CD4-positive, alpha-beta memory T cell (primary cell): ENCODE results near the gene CNR2. TPM values are rescaled to one million over a fixed set of nuclear protein-coding genes. Genes with fewer than 3 reads are reported as not detected.
"Not testable (repeated sequence)": the region's sequence is repeated elsewhere in the genome, so short reads cannot be mapped to it uniquely, and the experiment has no call there.

ENCODE experiments used
- CTCF ChIA-PET: fragments of 350-600 bp; sonication (Branson Sonifier 250); formaldehyde crosslinking; loops from one replicate; lab custom pipeline; 2021; ENCODE audit warnings: inconsistent platforms; ENCODE audit not compliant: partially characterized antibody; lab: Charles Lee
- POLR2A ChIA-PET: fragments of 350-600 bp; sonication (Branson Sonifier 250); formaldehyde crosslinking; loops from one replicate; lab custom pipeline; 2021; ENCODE audit not compliant: partially characterized antibody; lab: Charles Lee
- DNase-seq, 5 donors: peaks; one replicate each; pipeline versions ENCODE4 v3.0.0 to v3.0.0-alpha.2; 2020 to 2022; ENCODE audit warnings: mixed read lengths in 1 of 5
- H3K27ac ChIP-seq: one replicate; pipeline ENCODE4 v1.7.0; 2013; ENCODE audit warnings: low read depth, low read length
- H3K27me3 ChIP-seq: 2 replicates; pipeline ENCODE4 v1.7.0; 2013; ENCODE audit warnings: mild to moderate bottlenecking, low read length, moderate library complexity; ENCODE audit not compliant: insufficient read depth
- H3K36me3 ChIP-seq: 2 replicates; pipeline ENCODE4 v1.7.0; 2013; ENCODE audit warnings: mild to moderate bottlenecking, low read length, moderate library complexity; ENCODE audit not compliant: insufficient read depth
- H3K4me1 ChIP-seq: 2 replicates; pipeline ENCODE4 v1.7.0; 2013; ENCODE audit warnings: mild to moderate bottlenecking, low read length, moderate library complexity; ENCODE audit not compliant: insufficient read depth
- H3K4me3 ChIP-seq, 2 donors: one replicate each; pipeline ENCODE4 v1.7.0; 2013; ENCODE audit warnings: low read length in 2 of 2, mild to moderate bottlenecking in 1 of 2
- H3K9me3 ChIP-seq, 2 donors: one replicate each; pipeline ENCODE4 v1.7.0; 2013; ENCODE audit warnings: low read length in 2 of 2, control low read depth in 1 of 2; ENCODE audit not compliant: control insufficient read depth in 1 of 2
- H3K27ac Mint-ChIP-seq, 7 donors: one replicate each; pipeline ENCODE4 v1.8.0; 2020 to 2021; ENCODE audit warnings: mixed read lengths in 7 of 7, mild to moderate bottlenecking in 6 of 7, inconsistent platforms in 3 of 7, moderate library complexity in 3 of 7
- H3K27me3 Mint-ChIP-seq, 2 donors: one replicate each; pipeline ENCODE4 v1.8.0; 2020 to 2021; ENCODE audit warnings: mixed read lengths in 2 of 2
- H3K36me3 Mint-ChIP-seq, 2 donors: one replicate each; pipeline ENCODE4 v1.8.0; 2020 to 2021; ENCODE audit warnings: mixed read lengths in 2 of 2, inconsistent platforms in 1 of 2, mild to moderate bottlenecking in 1 of 2
- H3K4me1 Mint-ChIP-seq, 4 donors: one replicate each; pipeline ENCODE4 v1.8.0; 2020 to 2021; ENCODE audit warnings: mixed read lengths in 4 of 4, mild to moderate bottlenecking in 1 of 4
- H3K4me3 Mint-ChIP-seq, 8 donors: one replicate each; pipeline ENCODE4 v1.8.0; 2020 to 2021; ENCODE audit warnings: mixed read lengths in 8 of 8, mild to moderate bottlenecking in 7 of 8, moderate library complexity in 6 of 8, inconsistent platforms in 3 of 8
- H3K9me3 Mint-ChIP-seq, 8 donors: one replicate each; pipeline ENCODE4 v1.8.0; 2020 to 2021; ENCODE audit warnings: mixed read lengths in 8 of 8, mild to moderate bottlenecking in 5 of 8, inconsistent platforms in 3 of 8, moderate library complexity in 1 of 8
- intact Hi-C: fragments of 100-400 bp; cut with micrococcal nuclease; formaldehyde crosslinking; loops from one replicate; pipeline ENCODE4 v1.15.1; 2023
- polyA plus RNA-seq, 2 donors: library from polyadenylated mRNA; unstranded; fragments of 300-500 nt; fragmentation: Illumina TruSeq; gene quantifications; one replicate each; pipeline ENCODE4 v1.2.3, GENCODE V29; 2021
- total RNA-seq, 2 experiments: library from RNA; stranded (reverse); gene quantifications; one replicate each; pipeline ENCODE4 v1.2.3, GENCODE V29; 2021

The CNR2 gene
- total and polyA plus RNA-seq, 4 experiments from 2014 or later = 0.36 TPM; not detected in 3

DNA sequence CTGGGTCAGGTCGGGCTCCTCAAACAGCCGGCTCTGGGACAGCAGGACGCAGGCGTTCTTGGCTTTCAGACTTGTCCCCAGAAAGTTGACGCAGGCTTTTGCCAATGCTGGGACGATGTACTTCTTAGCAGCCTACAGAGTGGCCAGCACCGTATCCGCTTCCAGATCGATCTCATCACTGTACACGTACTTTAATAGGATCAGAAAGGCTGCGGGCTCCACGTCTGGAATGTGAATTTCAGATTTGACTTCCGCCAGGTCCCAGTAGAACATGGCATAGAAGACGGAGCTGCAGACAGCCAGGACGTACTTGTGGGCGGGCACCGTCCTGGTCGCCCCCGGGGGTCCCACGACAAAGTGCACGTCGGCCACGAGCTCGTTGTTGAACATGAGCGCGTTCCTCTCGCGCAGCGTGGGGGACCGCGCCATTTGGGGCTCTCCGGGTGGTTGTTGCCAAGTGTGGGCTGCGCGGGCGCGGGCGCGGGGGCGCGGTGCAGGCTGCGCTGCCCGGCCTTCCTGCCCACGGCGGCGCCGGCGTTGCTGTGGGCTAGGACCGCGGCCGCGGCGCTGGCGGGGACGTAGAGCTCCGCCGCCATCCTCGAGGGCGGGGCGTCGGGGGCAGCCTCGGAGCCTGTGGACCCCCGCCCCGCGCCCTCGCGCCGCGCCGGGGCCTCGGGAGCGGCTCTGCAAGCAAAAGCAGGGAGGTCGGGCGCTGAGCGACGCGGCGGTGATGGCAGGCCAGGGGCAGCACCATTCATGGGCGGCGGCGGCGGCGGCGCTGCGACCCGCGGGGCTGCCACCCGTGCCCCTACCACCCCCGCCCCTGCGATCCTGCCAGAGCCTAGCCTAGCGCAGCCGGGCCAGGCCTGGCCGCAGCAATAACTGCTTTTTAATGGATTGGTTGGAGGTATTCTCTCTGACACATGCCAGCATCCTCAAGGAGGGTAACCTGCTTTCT, 10.6 kb downstream of the CNR2 start:
- no peaks in the 10 kb centered on the region for H3K27me3 ChIP-seq
- Mint-ChIP-seq H3K4me3 (no peak overlapping the region), H3K9me3 (no peaks in the 10 kb centered on the region), H3K4me1 (peaks cover 0 to 4% (median 2%) of the 10 kb centered on the region in 4 donors), H3K27ac (no peak overlapping the region), H3K36me3 (no peaks in the 10 kb centered on the region), H3K27me3 (peaks cover 20 to 24% of the 10 kb centered on the region in 2 donors)
- H3K9me3 ChIP-seq = no peaks in the 10 kb centered on the region
- POLR2A ChIA-PET = no interaction called here
- no peak overlapping the region for H3K4me3 ChIP-seq
- H3K36me3 ChIP-seq = no peaks in the 10 kb centered on the region
- H3K27ac ChIP-seq = no peak overlapping the region
- no peak for DNase-seq
- CTCF ChIA-PET = no interaction called here
- H3K4me1 ChIP-seq = no peaks in the 10 kb centered on the region
- intact Hi-C loops = no loop called here

DNA sequence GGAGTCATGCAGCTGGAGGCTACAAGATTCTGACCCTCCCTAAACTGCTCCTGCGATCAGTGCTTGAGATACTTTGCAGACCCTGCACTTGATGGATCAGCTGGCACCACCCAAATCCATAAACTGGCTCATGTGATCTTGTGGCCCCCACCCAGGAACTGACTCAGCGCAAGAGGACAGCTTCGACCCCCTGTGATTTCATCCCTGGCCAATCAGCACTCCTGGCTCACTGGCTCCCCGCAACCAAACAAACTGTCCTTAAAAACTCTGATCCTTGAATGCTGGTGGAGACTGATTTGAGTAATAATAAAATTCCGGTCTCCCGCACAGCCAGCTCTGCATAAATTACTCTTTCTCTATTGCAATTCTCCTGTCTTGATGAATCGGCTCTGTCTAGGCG, 13.1 kb downstream of the CNR2 start:
- H3K36me3 Mint-ChIP-seq, H3K4me3 ChIP-seq, H3K27ac ChIP-seq, CTCF ChIA-PET, H3K4me1 ChIP-seq, H3K27ac Mint-ChIP-seq, H3K36me3 ChIP-seq, H3K9me3 Mint-ChIP-seq, H3K9me3 ChIP-seq, H3K27me3 ChIP-seq, POLR2A ChIA-PET, DNase-seq, intact Hi-C loops, H3K4me3 Mint-ChIP-seq: not testable (repeated sequence)
- peaks cover 12 to 24% of the 10 kb centered on the region in 2 donors for H3K27me3 Mint-ChIP-seq
- H3K4me1 Mint-ChIP-seq = peaks cover 7 to 21% (median 12%) of the 10 kb centered on the region in 4 donors

DNA sequence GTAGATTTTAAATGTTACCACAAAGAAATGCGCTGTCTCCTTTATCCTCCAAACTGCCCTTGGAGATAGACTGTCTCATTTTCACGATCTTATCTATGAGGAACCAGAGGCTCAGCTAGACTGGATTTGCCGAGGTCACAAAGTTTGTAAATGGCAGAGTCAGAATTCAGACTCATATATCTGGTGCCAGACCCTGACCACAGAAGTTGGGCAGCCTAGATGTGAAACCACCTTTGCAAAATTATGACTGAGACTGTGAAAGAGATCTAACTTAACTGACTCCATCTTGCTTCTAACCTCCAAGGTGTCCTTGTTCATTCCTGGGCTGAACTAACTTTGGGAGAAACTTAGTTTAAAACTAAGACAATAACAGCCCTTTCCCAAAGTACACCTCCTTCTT, 14.1 kb downstream of the CNR2 start:
- intact Hi-C loops = no loop called here
- Mint-ChIP-seq H3K9me3 (no peaks in the 10 kb centered on the region), H3K27ac (no peak overlapping the region), H3K27me3 (peaks cover 7 to 19% of the 10 kb centered on the region in 2 donors), H3K4me1 (peaks cover 7 to 17% (median 12%) of the 10 kb centered on the region in 4 donors), H3K4me3 (no peak overlapping the region), H3K36me3 (no peaks in the 10 kb centered on the region)
- no peak for DNase-seq
- CTCF ChIA-PET = no interaction called here
- Histone ChIP-seq H3K9me3 (no peaks in the 10 kb centered on the region), H3K27me3 (no peaks in the 10 kb centered on the region), H3K4me1 (no peaks in the 10 kb centered on the region), H3K36me3 (no peaks in the 10 kb centered on the region), H3K27ac (no peak overlapping the region), H3K4me3 (no peak overlapping the region)
- POLR2A ChIA-PET = no interaction called here

DNA sequence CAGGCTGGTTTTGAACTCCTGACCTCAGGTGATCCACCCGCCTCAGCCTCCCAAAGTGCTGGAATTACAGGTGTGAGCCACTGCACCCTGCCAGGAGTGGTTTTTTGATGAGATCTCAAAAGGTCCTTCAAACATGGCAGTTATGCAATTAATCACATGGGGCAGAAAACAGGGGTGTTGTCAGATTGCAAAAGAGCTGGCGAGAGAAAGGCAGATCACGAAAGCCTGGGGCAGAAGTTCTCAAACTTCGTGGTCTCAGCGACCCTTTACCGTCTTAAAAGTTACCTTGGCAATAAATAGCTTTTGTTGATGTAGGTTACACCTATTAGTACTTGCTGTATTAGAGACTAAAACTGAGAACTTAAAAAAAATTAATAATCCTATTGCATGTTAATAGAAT, 16.1 kb downstream of the CNR2 start:
- Histone ChIP-seq H3K27me3 (no peaks in the 10 kb centered on the region), H3K36me3 (no peaks in the 10 kb centered on the region), H3K4me1 (no peaks in the 10 kb centered on the region), H3K4me3 (no peak overlapping the region), H3K27ac (no peak overlapping the region), H3K9me3 (no peaks in the 10 kb centered on the region)
- Mint-ChIP-seq H3K27ac (no peak overlapping the region), H3K9me3 (no peaks in the 10 kb centered on the region), H3K36me3 (no peaks in the 10 kb centered on the region), H3K27me3 (peaks cover 3 to 11% of the 10 kb centered on the region in 2 donors), H3K4me1 (peaks cover 7 to 17% (median 12%) of the 10 kb centered on the region in 4 donors), H3K4me3 (no peak overlapping the region)
- CTCF ChIA-PET = interaction anchor here (1.3 kb wide), 1 partner anchor 125 kb away, joined by 3 read pairs; no protein-coding TSS in a partner anchor
- no peak for DNase-seq
- POLR2A ChIA-PET = no interaction called here
- intact Hi-C loops = no loop called here

DNA sequence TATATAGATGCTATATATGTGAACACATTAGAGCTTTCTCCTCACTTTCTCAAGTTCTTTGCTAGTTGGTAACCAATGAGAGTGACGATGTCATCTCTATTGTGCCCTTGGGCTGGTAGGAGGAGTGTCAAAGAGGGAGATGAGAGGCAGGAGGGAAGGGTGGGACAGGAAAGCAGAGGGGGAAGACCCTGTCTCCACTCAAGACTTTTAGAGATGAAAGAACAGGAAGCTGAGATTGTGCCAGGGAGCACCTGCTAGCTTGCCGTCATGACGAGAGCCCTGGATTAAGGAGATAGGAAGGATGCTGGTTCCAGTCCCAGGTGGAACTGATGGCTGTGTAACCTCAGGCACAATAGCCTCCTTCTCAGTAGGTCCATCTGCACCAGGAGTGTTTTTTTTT, 16.7 kb downstream of the CNR2 start:
- H3K4me1 Mint-ChIP-seq = peaks cover 7 to 17% (median 12%) of the 10 kb centered on the region in 4 donors
- ChIA-PET CTCF (interaction anchor here (1.3 kb wide), 1 partner anchor 125 kb away, joined by 3 read pairs; no protein-coding TSS in a partner anchor), POLR2A (interaction anchor here (0.7 kb wide), 1 partner anchor 71 kb away, joined by 3 read pairs; the partner anchor contains the start of gene HMGCL)
- H3K27me3 Mint-ChIP-seq = peaks cover 3 to 5% of the 10 kb centered on the region in 2 donors
- intact Hi-C loops = no loop called here
- H3K36me3 Mint-ChIP-seq = no peaks in the 10 kb centered on the region
- no peaks in the 10 kb centered on the region for H3K4me1 ChIP-seq
- no peaks in the 10 kb centered on the region for H3K9me3 Mint-ChIP-seq
- H3K36me3 ChIP-seq = no peaks in the 10 kb centered on the region
- H3K27ac Mint-ChIP-seq = peak overlapping the region in 1 of 7 donors; percentile 10
- DNase-seq = peak in 2 of 5 donors; percentile 6 to 14
- no peak overlapping the region for H3K27ac ChIP-seq
- no peaks in the 10 kb centered on the region for H3K9me3 ChIP-seq
- H3K4me3 ChIP-seq = no peak overlapping the region
- H3K27me3 ChIP-seq = no peaks in the 10 kb centered on the region
- peak overlapping the region in 1 of 8 donors; percentile 63 for H3K4me3 Mint-ChIP-seq

DNA sequence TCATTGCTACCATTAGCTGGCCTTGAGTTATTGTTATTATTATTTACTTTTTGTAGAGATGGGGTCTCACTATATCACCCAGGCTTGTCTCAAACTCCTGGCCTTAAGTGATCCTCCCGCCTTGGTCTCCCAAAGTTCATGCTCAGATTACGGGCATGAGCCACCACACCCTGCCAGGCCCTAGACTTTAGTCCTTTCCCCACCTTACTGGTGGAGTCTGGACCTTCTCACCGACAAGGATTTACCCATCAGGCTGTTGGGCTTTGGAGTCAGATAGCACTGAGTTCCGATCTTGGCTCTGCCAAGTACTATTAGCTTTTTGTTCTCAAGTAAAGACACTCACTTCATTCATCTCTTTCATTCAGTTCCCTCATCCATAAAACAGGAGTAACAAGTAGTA, 17.2 kb downstream of the CNR2 start:
- H3K4me1 Mint-ChIP-seq = peaks cover 7 to 17% (median 12%) of the 10 kb centered on the region in 4 donors
- intact Hi-C loops = no loop called here
- H3K4me1 ChIP-seq = no peaks in the 10 kb centered on the region

DNA sequence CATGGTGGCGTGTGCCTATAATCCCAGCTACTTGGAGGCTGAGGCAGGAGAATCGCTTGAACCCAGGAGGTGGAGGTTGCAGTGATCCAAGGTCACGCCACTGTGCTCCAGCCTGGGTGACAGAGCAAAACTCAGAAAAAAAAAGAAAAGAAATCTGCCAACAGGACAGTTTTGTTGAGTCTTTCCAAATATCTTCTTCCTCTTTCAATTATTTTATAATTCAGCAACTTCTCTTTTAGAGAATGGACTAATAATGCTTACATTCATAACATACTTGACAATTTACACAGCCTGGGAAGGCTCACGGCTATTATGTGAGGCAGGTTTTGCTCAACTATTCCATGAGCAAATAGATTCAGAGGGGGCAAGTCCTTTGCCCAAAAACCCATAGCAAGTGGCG, 18.1 kb downstream of the CNR2 start:
- Mint-ChIP-seq H3K9me3 (no peaks in the 10 kb centered on the region), H3K36me3 (no peaks in the 10 kb centered on the region), H3K27me3 (peaks cover 0 to 1% of the 10 kb centered on the region in 2 donors), H3K4me3 (no peak overlapping the region), H3K4me1 (peaks cover 7 to 17% (median 12%) of the 10 kb centered on the region in 4 donors), H3K27ac (no peak overlapping the region)
- no peak for DNase-seq
- Histone ChIP-seq H3K9me3 (no peaks in the 10 kb centered on the region), H3K27me3 (no peaks in the 10 kb centered on the region), H3K4me3 (no peak overlapping the region), H3K4me1 (no peaks in the 10 kb centered on the region), H3K27ac (no peak overlapping the region), H3K36me3 (no peaks in the 10 kb centered on the region)
- CTCF ChIA-PET = no interaction called here
- POLR2A ChIA-PET = no interaction called here
- intact Hi-C loops = no loop called here

More for the DNA sequence above, 17.2 kb downstream of the CNR2 start:
- POLR2A ChIA-PET = interaction anchor here (0.7 kb wide), 1 partner anchor 71 kb away, joined by 3 read pairs; the partner anchor contains the start of gene HMGCL
- Mint-ChIP-seq H3K36me3 (no peaks in the 10 kb centered on the region), H3K4me3 (no peak overlapping the region), H3K9me3 (no peaks in the 10 kb centered on the region), H3K27ac (peak overlapping the region in 1 of 7 donors; percentile 14), H3K27me3 (peaks cover 3 to 4% of the 10 kb centered on the region in 2 donors)
- Histone ChIP-seq H3K4me3 (no peak overlapping the region), H3K27ac (no peak overlapping the region), H3K36me3 (no peaks in the 10 kb centered on the region), H3K27me3 (no peaks in the 10 kb centered on the region), H3K9me3 (no peaks in the 10 kb centered on the region)
- CTCF ChIA-PET = interaction anchor here (1.3 kb wide), 1 partner anchor 124 kb away, joined by 3 read pairs; no protein-coding TSS in a partner anchor
- no peak for DNase-seq
